HepG2 (cell line): ENCODE data around the gene CHSY3. TPM values are rescaled to one million over a fixed set of nuclear protein-coding genes. Genes with fewer than 3 reads are reported as not detected.

Source experiments
- ATAC-seq: fragments of 200-7000 bp; cut with Tn5 transposase; 3 replicates; pipeline ENCODE4 v1.9.1; 2020; ENCODE audit warnings: mild to moderate bottlenecking, moderate library complexity
- BruUV-seq: library from RNA; stranded (reverse); fragments of 400-500 nt; replicated peaks from 2 replicates; lab custom pipeline; 2021; lab: Mats Ljungman, UMichigan
- CTCF ChIA-PET: fragments of 300-600 bp; formaldehyde crosslinking; extraction: SDS; loops from one replicate; lab custom pipeline; 2021; ENCODE audit warnings: low total read pairs, inconsistent platforms, low intra/inter-chr PET ratio; lab: Yijun Ruan, JAX
- POLR2A ChIA-PET: fragments of 350-600 bp; sonication (Branson Sonifier 250); formaldehyde crosslinking; loops from one replicate; lab custom pipeline; 2020; ENCODE audit warnings: antibody characterized with exemption, inconsistent platforms; lab: Yijun Ruan, JAX
- DNase-seq: peaks from one replicate; pipeline ENCODE4 v3.0.0-alpha.2; 2015; ENCODE audit warnings: low spot score
- FAIRE-seq: peaks from 3 replicates; lab custom pipeline; 2011; peaks lifted over from hg19 to GRCh38; lab: Jason Lieb, UNC
- H2AFZ ChIP-seq: one replicate; pipeline ENCODE4 v1.6.1; 2011; ENCODE audit warnings: low read length, inconsistent platforms
- H3K27ac ChIP-seq: fragments of 300-600 bp; 3 replicates; pipeline ENCODE4 v1.8.0; 2011; ENCODE audit warnings: mixed run types, mild to moderate bottlenecking, mixed read lengths, low read length, inconsistent platforms; ENCODE audit not compliant: insufficient read depth; ENCODE audit errors: extremely low read length
- H3K27me3 ChIP-seq, 2 experiments: fragments of 200-600 bp in 1 of 2; 2 replicates in 1 of 2; 3 replicates in 1 of 2; pipeline versions ENCODE4 v1.6.0 to v1.8.0; 2011; ENCODE audit warnings: low read length in 2 of 2, mild to moderate bottlenecking in 2 of 2, moderate library complexity in 2 of 2, inconsistent platforms in 1 of 2; ENCODE audit not compliant: insufficient read depth in 2 of 2, control insufficient read depth in 1 of 2
- H3K36me3 ChIP-seq, 2 experiments: fragments of 200-600 bp in 1 of 2; replicated peaks in 1 of 2; 2 replicates in 1 of 2; 3 replicates in 1 of 2; pipeline versions ENCODE4 v1.5.1 to v1.8.0; 2011; ENCODE audit warnings: low read length in 2 of 2, inconsistent platforms in 1 of 2; ENCODE audit not compliant: insufficient read depth in 2 of 2, control insufficient read depth in 1 of 2
- H3K4me1 ChIP-seq: 2 replicates; pipeline ENCODE4 v1.5.1; 2012; ENCODE audit warnings: low read length, inconsistent platforms; ENCODE audit not compliant: insufficient read depth
- H3K4me2 ChIP-seq: 2 replicates; pipeline ENCODE4 v1.6.0; 2011; ENCODE audit warnings: low read depth, low read length, inconsistent platforms
- H3K4me3 ChIP-seq, 3 experiments: fragments of 200-600 bp in 1 of 3; sonication (generic), shearing (Covaris generic) in 1 of 3; replicated peaks in 1 of 3; 2 replicates each; pipeline ENCODE4 v1.5.1; 2011 to 2016; ENCODE audit warnings: low read length in 3 of 3, inconsistent platforms in 2 of 3, low read depth in 2 of 3, mild to moderate bottlenecking in 2 of 3, control low read depth in 1 of 3, mixed read lengths in 1 of 3; ENCODE audit not compliant: insufficient read depth in 1 of 3
- H3K79me2 ChIP-seq: one replicate; pipeline ENCODE4 v1.6.1; 2011; ENCODE audit warnings: low read length, inconsistent platforms; ENCODE audit not compliant: insufficient read depth
- H3K9ac ChIP-seq: 2 replicates; pipeline ENCODE4 v1.6.0; 2011; ENCODE audit warnings: mild to moderate bottlenecking, low read depth, low read length, inconsistent platforms; ENCODE audit not compliant: insufficient read depth
- H3K9me3 ChIP-seq: 2 replicates; pipeline ENCODE4 v1.5.1; 2012; ENCODE audit warnings: mild to moderate bottlenecking, low read length
- H4K20me1 ChIP-seq: 2 replicates; pipeline ENCODE4 v1.6.0; 2011; ENCODE audit warnings: inconsistent platforms, mild to moderate bottlenecking, low read length, moderate library complexity; ENCODE audit not compliant: insufficient read depth
- AKAP8 ChIP-seq: sonication (generic); formaldehyde crosslinking; IDR thresholded peaks from 2 replicates; pipeline ENCODE4 v1.5.1; 2020; ENCODE audit warnings: mild to moderate bottlenecking, missing genetic modification reagents
- LCORL ChIP-seq, 2 experiments: fragments of 450-650 bp in 1 of 2; sonication (generic) in 1 of 2; formaldehyde crosslinking in 1 of 2; IDR thresholded peaks; 2 replicates each; pipeline versions ENCODE4 v1.5.0 to v1.6.1; 2017 to 2020; ENCODE audit warnings: antibody characterized with exemption in 1 of 2, missing genetic modification reagents in 1 of 2
- TEAD2 ChIP-seq: sonication (generic); formaldehyde crosslinking; IDR thresholded peaks from 2 replicates; pipeline ENCODE4 v1.9.0; 2021; ENCODE audit warnings: missing genetic modification reagents
- ZNF382 ChIP-seq: sonication (generic); formaldehyde crosslinking; IDR thresholded peaks from 2 replicates; pipeline ENCODE4 v1.5.0; 2020; ENCODE audit warnings: missing genetic modification reagents, mild to moderate bottlenecking, borderline replicate concordance
- ZNF761 ChIP-seq: sonication (generic); formaldehyde crosslinking; conservative IDR thresholded peaks from 2 replicates; pipeline ENCODE4 v1.4.0; 2020; ENCODE audit warnings: mild to moderate bottlenecking, missing genetic modification reagents
- in situ Hi-C: cut with HindIII; loops from 2 replicates; pipeline ENCODE4 v1.10.0; 2017; ENCODE audit warnings: low pct_unique_long_range_greater_than_20kb; ENCODE audit not compliant: extremely low pct_ligation_motif_present
- intact Hi-C: fragments of 100-400 bp; cut with micrococcal nuclease; formaldehyde crosslinking; loops from one replicate; pipeline ENCODE4 v1.10.0; 2022; ENCODE audit not compliant: unreplicated experiment
- polyA plus RNA-seq, 8 experiments: library from polyadenylated mRNA; depleted of rRNA in 3 of 8; stranded (reverse) in 7 of 8; unstranded in 1 of 8; fragments of >200 nt; fragmentation: Illumina TruSeq in 4 of 8; extraction: Trizol in 4 of 8; gene quantifications; 2 replicates each; pipeline versions ENCODE4 v1.2.1 to v1.2.3, GENCODE V29; 2011 to 2016; ENCODE audit warnings: low read depth in 4 of 8, missing spikeins in 1 of 8, mixed read lengths in 1 of 8; ENCODE audit not compliant: insufficient read depth in 1 of 8
- total RNA-seq, 5 experiments: library from RNA; depleted of rRNA; stranded (reverse); fragments of >200 nt; fragmentation: Illumina TruSeq; extraction: Trizol; gene quantifications; 2 replicates each; pipeline ENCODE4 v1.2.3, GENCODE V29; 2016; ENCODE audit warnings: low read depth in 1 of 5
- TF ChIP-seq, protein P1 (sequence below): IDR thresholded peaks from 2 replicates; pipeline ENCODE4 v1.6.1; 2012; ENCODE audit warnings: low read length, improper control_type of control experiment

Gene CHSY3
- total and polyA plus RNA-seq, 2 of the 13 experiments (the other 11 are each of a cell fraction or from before 2014, with no cell fraction given) = 0.26 to 4.1 TPM

DNA sequence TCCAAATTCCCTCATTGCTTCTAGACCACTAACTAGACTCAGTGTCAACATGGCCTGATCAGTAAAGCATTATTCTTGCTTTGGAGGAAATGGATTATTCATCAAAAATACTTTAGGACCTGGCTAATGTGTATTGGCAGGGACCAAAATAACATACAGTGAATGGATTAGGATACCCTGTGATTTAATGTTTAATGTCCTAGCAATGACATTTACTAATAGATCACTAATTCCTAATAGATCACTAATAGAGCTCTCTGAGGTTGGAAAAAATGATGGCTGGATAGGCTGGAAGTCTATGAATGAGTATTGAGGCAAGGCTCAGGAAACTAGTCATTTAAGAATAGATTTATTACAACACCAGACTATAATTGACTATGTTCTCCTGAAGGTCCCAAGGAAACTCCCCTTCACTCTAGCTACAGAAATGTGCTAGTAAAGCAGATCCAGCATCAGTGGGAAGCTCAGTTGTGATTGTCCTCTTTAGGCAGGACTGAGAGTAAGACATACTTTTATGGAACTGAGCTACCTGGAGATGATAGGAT lies 46.1 kb upstream of the CHSY3 start:
- in situ Hi-C loops = no loop called here
- TF ChIP-seq LCORL (IDR thresholded peaks at IDR 0.05) (no peak), LCORL (CRISPR knock-in tag; IDR thresholded peaks at IDR 0.05) (no peak), ZNF761 (no peak), AKAP8 (CRISPR knock-in tag) (no peak), TEAD2 (CRISPR knock-in tag) (no peak), ZNF382 (no peak)
- TF ChIP-seq, protein P1, sequence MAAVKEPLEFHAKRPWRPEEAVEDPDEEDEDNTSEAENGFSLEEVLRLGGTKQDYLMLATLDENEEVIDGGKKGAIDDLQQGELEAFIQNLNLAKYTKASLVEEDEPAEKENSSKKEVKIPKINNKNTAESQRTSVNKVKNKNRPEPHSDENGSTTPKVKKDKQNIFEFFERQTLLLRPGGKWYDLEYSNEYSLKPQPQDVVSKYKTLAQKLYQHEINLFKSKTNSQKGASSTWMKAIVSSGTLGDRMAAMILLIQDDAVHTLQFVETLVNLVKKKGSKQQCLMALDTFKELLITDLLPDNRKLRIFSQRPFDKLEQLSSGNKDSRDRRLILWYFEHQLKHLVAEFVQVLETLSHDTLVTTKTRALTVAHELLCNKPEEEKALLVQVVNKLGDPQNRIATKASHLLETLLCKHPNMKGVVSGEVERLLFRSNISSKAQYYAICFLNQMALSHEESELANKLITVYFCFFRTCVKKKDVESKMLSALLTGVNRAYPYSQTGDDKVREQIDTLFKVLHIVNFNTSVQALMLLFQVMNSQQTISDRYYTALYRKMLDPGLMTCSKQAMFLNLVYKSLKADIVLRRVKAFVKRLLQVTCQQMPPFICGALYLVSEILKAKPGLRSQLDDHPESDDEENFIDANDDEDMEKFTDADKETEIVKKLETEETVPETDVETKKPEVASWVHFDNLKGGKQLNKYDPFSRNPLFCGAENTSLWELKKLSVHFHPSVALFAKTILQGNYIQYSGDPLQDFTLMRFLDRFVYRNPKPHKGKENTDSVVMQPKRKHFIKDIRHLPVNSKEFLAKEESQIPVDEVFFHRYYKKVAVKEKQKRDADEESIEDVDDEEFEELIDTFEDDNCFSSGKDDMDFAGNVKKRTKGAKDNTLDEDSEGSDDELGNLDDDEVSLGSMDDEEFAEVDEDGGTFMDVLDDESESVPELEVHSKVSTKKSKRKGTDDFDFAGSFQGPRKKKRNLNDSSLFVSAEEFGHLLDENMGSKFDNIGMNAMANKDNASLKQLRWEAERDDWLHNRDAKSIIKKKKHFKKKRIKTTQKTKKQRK = no peak
- no peak overlapping the region for H3K4me2 ChIP-seq
- DNase-seq = no peak
- no peaks in the 10 kb centered on the region for H3K27me3 ChIP-seq
- ChIA-PET CTCF (no interaction called here), POLR2A (no interaction called here)
- H3K36me3 ChIP-seq = no peaks in the 10 kb centered on the region
- H3K9me3 ChIP-seq = no peaks in the 10 kb centered on the region
- no peaks in the 10 kb centered on the region for H3K4me1 ChIP-seq
- no peaks in the 10 kb centered on the region for H3K79me2 ChIP-seq
- intact Hi-C loops = no loop called here
- H3K4me3 ChIP-seq = no peak overlapping the region
- FAIRE-seq = no peak
- H3K9ac ChIP-seq = no peak overlapping the region
- no peak for ATAC-seq
- H4K20me1 ChIP-seq = no peaks in the 10 kb centered on the region
- no peak overlapping the region for H3K27ac ChIP-seq
- H2AFZ ChIP-seq = no peak overlapping the region
- BruUV-seq = no TSS peak
